HAP-1 (cell line): ENCODE data around the gene BMI1.

Source experiments
- DNase-seq, 2 experiments: peaks; one replicate each; pipeline ENCODE4 v3.0.0-alpha.2; 2016 to 2020; ENCODE audit warnings: low spot score in 2 of 2
- H3K27me3 ChIP-seq: fragments of 250-450 bp; sonication (Bioruptor Pico); 2 replicates; pipeline ENCODE4 v1.5.1; 2020; ENCODE audit warnings: low read depth, mild to moderate bottlenecking, moderate library complexity
- H3K36me3 ChIP-seq: fragments of 250-450 bp; sonication (Bioruptor Pico); replicated peaks from 2 replicates; pipeline ENCODE4 v1.5.1; 2020; ENCODE audit warnings: mild to moderate bottlenecking
- H3K4me1 ChIP-seq: fragments of 250-450 bp; sonication (Bioruptor Pico); 2 replicates; pipeline ENCODE4 v1.5.1; 2020; ENCODE audit warnings: mild to moderate bottlenecking
- H3K4me3 ChIP-seq: fragments of 250-450 bp; sonication (Bioruptor Pico); 2 replicates; pipeline ENCODE4 v1.5.1; 2020; ENCODE audit warnings: mild to moderate bottlenecking, moderate library complexity
- H3K9me3 ChIP-seq: fragments of 250-450 bp; sonication (Bioruptor Pico); 2 replicates; pipeline ENCODE4 v1.5.1; 2020; ENCODE audit warnings: mild to moderate bottlenecking, moderate library complexity
- in situ Hi-C: fragments of 300-500 bp; cut with MboI; formaldehyde crosslinking; loops from 3 replicates; pipeline ENCODE4 v1.14.3; 2020; ENCODE audit warnings: low sequenced_read_pairs, inconsistent platforms, mixed read lengths

BMI1 gene

GRCh38 chr10:22323538-22324305, 2.8 kb downstream of the BMI1 start:
- peak in 1 of 2 experiments; percentile 50 for DNase-seq
- H3K4me1 ChIP-seq = peaks cover 38% of the 10 kb centered on the region
- H3K4me3 ChIP-seq = no peak overlapping the region; the same call in 1 of the 2 replicates
- H3K36me3 ChIP-seq = peaks cover 21% of the 10 kb centered on the region
- H3K9me3 ChIP-seq = no peaks in the 10 kb centered on the region
- H3K27me3 ChIP-seq = peaks cover 13% of the 10 kb centered on the region
- in situ Hi-C loops = no loop called here

DNA sequence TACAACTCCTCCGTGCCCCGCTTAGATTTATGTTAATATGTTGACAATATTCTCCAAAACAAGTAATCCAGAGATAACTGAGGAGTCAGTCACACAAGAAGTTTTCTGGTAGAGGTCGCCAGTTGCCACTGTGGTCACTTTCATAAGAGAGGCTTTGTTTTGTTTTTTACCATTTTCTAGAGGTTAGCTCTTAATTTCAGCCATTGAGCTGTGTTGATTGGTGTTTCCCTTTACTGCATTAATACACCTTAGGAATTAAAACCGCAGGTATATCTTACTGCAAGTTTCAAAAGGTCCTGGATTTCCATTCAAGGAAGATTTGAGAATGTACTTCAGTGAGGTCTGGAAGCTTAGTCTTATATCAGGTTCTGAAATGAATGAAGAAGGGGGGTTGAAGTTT, 3.5 kb downstream of the BMI1 start:
- peaks cover 38% of the 10 kb centered on the region for H3K4me1 ChIP-seq
- peaks cover 13% of the 10 kb centered on the region for H3K27me3 ChIP-seq
- H3K4me3 ChIP-seq = peak overlapping the region; percentile 43
- no peaks in the 10 kb centered on the region for H3K9me3 ChIP-seq
- DNase-seq = no peak
- in situ Hi-C loops = no loop called here
- H3K36me3 ChIP-seq = peaks cover 28% of the 10 kb centered on the region

DNA sequence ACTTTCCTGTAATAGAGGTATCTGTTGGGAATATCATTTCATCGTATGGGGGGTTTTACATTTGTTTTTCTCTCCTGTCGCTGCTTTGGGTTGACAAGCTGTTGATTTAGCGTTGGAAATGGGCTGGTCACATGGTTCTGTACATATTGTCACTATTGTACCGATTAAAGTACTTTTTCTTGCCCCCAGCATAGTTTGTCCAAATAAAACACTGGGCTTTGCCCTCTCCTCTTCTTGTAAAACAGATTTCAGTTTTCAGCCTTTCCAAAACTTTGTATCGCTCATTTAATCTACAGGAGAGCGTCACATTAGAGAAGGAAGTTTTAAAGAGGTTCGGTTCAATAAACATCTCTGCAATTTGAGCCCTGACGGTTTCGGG, 4.0 kb downstream of the BMI1 start:
- Histone ChIP-seq H3K27me3 (peaks cover 13% of the 10 kb centered on the region), H3K9me3 (no peaks in the 10 kb centered on the region), H3K4me1 (peaks cover 34% of the 10 kb centered on the region), H3K4me3 (peak overlapping the region; percentile 43), H3K36me3 (peaks cover 32% of the 10 kb centered on the region)
- no peak for DNase-seq
- in situ Hi-C loops = no loop called here

DNA sequence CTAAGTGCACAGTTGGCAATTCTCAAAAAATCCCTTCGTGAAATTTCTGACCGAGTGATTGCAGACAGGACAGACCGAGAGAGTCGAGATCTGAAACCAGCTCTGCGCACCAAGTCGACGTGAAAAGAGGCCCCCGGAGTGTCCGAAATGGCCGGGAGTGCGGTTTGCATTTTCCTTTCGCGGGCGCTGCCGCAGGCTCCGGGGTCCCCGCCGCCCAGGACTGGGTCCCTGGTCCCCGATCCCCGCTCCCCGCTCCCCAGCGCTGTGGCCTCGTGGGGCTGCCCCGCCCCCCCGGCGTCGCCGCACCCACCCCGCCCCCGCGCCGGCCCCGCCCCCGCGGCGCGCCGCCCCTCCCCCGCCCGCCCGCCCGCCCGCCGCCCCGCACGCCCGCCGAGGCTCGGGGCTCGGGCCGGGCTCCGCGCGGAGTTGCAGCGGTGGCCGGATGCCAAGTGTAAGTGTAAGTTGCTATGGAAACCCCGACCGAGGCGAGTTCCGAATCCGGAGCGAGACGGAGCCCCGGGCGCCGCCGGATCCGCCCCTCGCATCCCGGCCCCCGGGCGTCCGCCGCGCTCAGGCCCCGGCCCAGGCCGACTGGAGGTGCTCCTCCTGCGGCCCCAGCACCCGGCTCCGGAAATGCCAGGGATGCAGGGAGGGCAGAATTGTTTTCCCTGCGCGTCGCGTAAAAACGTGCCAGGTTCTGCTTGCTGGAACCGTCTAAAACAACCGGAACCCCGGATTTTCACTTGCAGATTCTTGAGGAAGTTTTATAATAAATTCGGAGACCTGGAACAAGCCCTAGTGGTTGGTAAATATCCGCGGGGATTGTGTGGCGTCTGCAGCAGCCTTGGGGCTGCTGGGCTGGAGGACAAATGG, 4.6 kb downstream of the BMI1 start:
- in situ Hi-C loops = no loop called here
- no peaks in the 10 kb centered on the region for H3K9me3 ChIP-seq
- peaks cover 31% of the 10 kb centered on the region for H3K4me1 ChIP-seq
- H3K4me3 ChIP-seq = peak overlapping the region; percentile 43
- H3K27me3 ChIP-seq = peaks cover 13% of the 10 kb centered on the region
- peaks cover 36% of the 10 kb centered on the region for H3K36me3 ChIP-seq
- DNase-seq = peak; percentile 48 to 81

- H3K4me3 ChIP-seq = peak overlapping the region; percentile 43
Observed at GRCh38 chr10:22326145-22326702, 5.3 kb downstream of the BMI1 start.

DNA sequence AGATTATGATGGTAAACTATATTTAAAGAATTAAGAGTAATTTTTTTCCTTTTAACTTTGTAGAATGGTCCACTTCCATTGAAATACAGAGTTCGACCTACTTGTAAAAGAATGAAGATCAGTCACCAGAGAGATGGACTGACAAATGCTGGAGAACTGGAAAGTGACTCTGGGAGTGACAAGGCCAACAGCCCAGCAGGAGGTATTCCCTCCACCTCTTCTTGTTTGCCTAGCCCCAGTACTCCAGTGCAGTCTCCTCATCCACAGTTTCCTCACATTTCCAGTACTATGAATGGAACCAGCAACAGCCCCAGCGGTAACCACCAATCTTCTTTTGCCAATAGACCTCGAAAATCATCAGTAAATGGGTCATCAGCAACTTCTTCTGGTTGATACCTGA, 8.3 kb downstream of the BMI1 start:
- H3K4me1 ChIP-seq = peaks cover 16% of the 10 kb centered on the region
- H3K36me3 ChIP-seq = peaks cover 36% of the 10 kb centered on the region
- H3K4me3 ChIP-seq = no peak overlapping the region
- in situ Hi-C loops = no loop called here
- H3K27me3 ChIP-seq = no peaks in the 10 kb centered on the region
- no peak for DNase-seq
- no peaks in the 10 kb centered on the region for H3K9me3 ChIP-seq

More at GRCh38 chr10:22326145-22326702, 5.3 kb downstream of the BMI1 start:
- Histone ChIP-seq H3K27me3 (peaks cover 13% of the 10 kb centered on the region), H3K4me1 (peaks cover 31% of the 10 kb centered on the region), H3K9me3 (no peaks in the 10 kb centered on the region), H3K36me3 (peaks cover 36% of the 10 kb centered on the region)
- DNase-seq = no peak
- in situ Hi-C loops = no loop called here

GRCh38 chr10:22332116-22332692, 11.3 kb downstream of the BMI1 start:
- peaks cover 29% of the 10 kb centered on the region for H3K36me3 ChIP-seq
- H3K4me1 ChIP-seq = no peaks in the 10 kb centered on the region
- in situ Hi-C loops = no loop called here
- peaks cover 8% of the 10 kb centered on the region for H3K27me3 ChIP-seq
- H3K4me3 ChIP-seq = no peak overlapping the region
- no peak for DNase-seq
- no peaks in the 10 kb centered on the region for H3K9me3 ChIP-seq

GRCh38 chr10:22333167-22333974, 12.5 kb downstream of the BMI1 start:
- in situ Hi-C loops = no loop called here
- peaks cover 17% of the 10 kb centered on the region for H3K27me3 ChIP-seq

DNA sequence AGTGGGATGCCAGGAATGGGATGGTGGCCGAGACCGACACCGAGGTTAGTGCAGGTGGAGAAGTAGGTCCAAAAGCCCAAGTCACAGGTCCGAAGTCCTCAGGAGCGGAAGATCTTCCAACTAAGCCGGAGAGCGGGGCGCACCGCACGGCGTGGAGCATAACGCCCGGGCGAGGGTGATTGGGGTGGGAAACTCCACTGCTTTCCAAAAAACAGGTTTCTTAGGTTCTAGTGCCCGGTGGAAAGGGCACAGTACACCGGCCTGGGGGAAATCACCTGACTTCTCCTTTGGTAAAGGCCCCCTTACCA, 13.0 kb downstream of the BMI1 start:
- no peak overlapping the region for H3K4me3 ChIP-seq
- peaks cover 18% of the 10 kb centered on the region for H3K27me3 ChIP-seq
- H3K4me1 ChIP-seq = peaks cover 13% of the 10 kb centered on the region
- no peaks in the 10 kb centered on the region for H3K9me3 ChIP-seq
- H3K36me3 ChIP-seq = peaks cover 13% of the 10 kb centered on the region
- in situ Hi-C loops = no loop called here
- no peak for DNase-seq

More at GRCh38 chr10:22333167-22333974, 12.5 kb downstream of the BMI1 start:
- no peak overlapping the region for H3K4me3 ChIP-seq
- no peaks in the 10 kb centered on the region for H3K9me3 ChIP-seq
- H3K4me1 ChIP-seq = peaks cover 9% of the 10 kb centered on the region
- DNase-seq = no peak
- peaks cover 19% of the 10 kb centered on the region for H3K36me3 ChIP-seq

- Histone ChIP-seq H3K36me3 (peaks cover 7% of the 10 kb centered on the region), H3K4me1 (peaks cover 15% of the 10 kb centered on the region), H3K9me3 (no peaks in the 10 kb centered on the region), H3K27me3 (peaks cover 25% of the 10 kb centered on the region), H3K4me3 (no peak overlapping the region)
- no peak for DNase-seq
- in situ Hi-C loops = no loop called here
Observed at GRCh38 chr10:22334414-22335172, 13.7 kb downstream of the BMI1 start.

- DNase-seq = no peak
- H3K4me1 ChIP-seq = peaks cover 19% of the 10 kb centered on the region
- H3K27me3 ChIP-seq = peaks cover 29% of the 10 kb centered on the region
- in situ Hi-C loops = no loop called here
- H3K9me3 ChIP-seq = no peaks in the 10 kb centered on the region
- no peak overlapping the region for H3K4me3 ChIP-seq
- no peaks in the 10 kb centered on the region for H3K36me3 ChIP-seq
Observed at GRCh38 chr10:22335173-22335933, 14.5 kb downstream of the BMI1 start.
